Measurements from ENCODE around the gene CTU2.

- TF ChIP-seq CTCF (conservative IDR thresholded peaks at IDR 0.05 in 1 of 2, IDR thresholded peaks at IDR 0.05 in 1 of 2; ENCODE audit: low read depth in 1 of 2, low read length in 2 of 2) (no peak), EZH2 (IDR thresholded peaks at IDR 0.05; ENCODE audit: low read length, missing control alignments) (no peak)
Measured at GRCh38 chr16:88764913-88765349, 58.6 kb downstream of the CTU2 start.

All from fibroblast of lung (primary cell).